ENCODE results near the gene GTF2IRD1.

GRCh38 chr7:74441801-74442200 is 11.9 kb upstream of the GTF2IRD1 start:
- TF ChIP-seq POLR2A (IDR thresholded peaks at IDR 0.05) = no peak
- TF ChIP-seq CTCF (IDR thresholded peaks at IDR 0.05) = no peak

Measured in Peyer's patch (tissue), 4 donors.